ENCODE data around the gene PDE1C. TPM values are rescaled to one million over a fixed set of nuclear protein-coding genes. Genes with fewer than 3 reads are reported as not detected.

The PDE1C gene
- total and polyA plus RNA-seq, 12 donors, result 0.33 to 9.9 (median 2.9) TPM

DNA sequence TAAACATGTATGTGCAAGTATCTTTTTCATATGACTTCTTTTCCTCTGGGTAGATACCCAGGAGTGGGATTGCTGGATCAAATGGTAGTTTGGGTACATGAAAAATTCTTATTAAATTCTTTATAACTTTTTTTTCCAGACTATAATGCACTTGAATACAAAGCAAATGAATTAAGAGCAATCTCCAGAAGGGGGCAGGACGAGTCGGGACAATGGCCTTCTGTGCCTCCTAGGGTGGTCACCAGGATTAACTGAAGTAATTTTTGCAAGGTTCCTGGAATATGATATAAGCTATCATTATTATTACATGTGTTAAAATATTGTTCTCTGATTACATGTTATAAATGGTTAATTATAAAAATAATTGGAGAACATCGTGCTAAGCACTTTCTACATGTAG lies 256.0 kb downstream of the PDE1C start:
- H3K9me3 ChIP-seq (replicated peaks in 1 of 3), result no peaks in the 10 kb centered on the region
- no peaks in the 10 kb centered on the region for H3K36me3 ChIP-seq (replicated peaks in 1 of 2)
- 64 to 68% (median 67%) methylated on average over 3 of the region's 3 CpGs for WGBS, 4 donors
- H3K27ac ChIP-seq, result no peak overlapping the region
- H3K4me3 ChIP-seq, result no peak overlapping the region
- DNase-seq, result peak in 1 of 7 donors; percentile 2
- intact Hi-C loops (cut with DNase I), result no loop called here
- no peaks in the 10 kb centered on the region for H3K4me1 ChIP-seq (replicated peaks in 1 of 2)
- TF ChIP-seq POLR2A (IDR thresholded peaks at IDR 0.05), result no peak
- TF ChIP-seq CTCF (IDR thresholded peaks at IDR 0.05), result no peak
- no peaks in the 10 kb centered on the region for H3K27me3 ChIP-seq

GRCh38 chr7:31811650-31812461 lies 258.4 kb downstream of the PDE1C start:
- 23 to 31% (median 26%) methylated on average over 3 of the region's 3 CpGs for WGBS, 4 donors
- H3K27me3 ChIP-seq, result no peaks in the 10 kb centered on the region
- H3K9me3 ChIP-seq (replicated peaks in 1 of 3), result no peaks in the 10 kb centered on the region
- H3K4me3 ChIP-seq, result no peak overlapping the region
- H3K4me1 ChIP-seq (replicated peaks in 1 of 2), result no peaks in the 10 kb centered on the region
- H3K27ac ChIP-seq, result peak overlapping the region in 4 of 5 donors; percentile 36 to 49 (median 48)
- intact Hi-C loops (cut with DNase I), result no loop called here
- peak in 6 of 7 donors; percentile 14 to 54 (median 26) for DNase-seq
- no peaks in the 10 kb centered on the region for H3K36me3 ChIP-seq (replicated peaks in 1 of 2)
- TF ChIP-seq POLR2A (IDR thresholded peaks at IDR 0.05), result no peak
- TF ChIP-seq CTCF (IDR thresholded peaks at IDR 0.05), result no peak

DNA sequence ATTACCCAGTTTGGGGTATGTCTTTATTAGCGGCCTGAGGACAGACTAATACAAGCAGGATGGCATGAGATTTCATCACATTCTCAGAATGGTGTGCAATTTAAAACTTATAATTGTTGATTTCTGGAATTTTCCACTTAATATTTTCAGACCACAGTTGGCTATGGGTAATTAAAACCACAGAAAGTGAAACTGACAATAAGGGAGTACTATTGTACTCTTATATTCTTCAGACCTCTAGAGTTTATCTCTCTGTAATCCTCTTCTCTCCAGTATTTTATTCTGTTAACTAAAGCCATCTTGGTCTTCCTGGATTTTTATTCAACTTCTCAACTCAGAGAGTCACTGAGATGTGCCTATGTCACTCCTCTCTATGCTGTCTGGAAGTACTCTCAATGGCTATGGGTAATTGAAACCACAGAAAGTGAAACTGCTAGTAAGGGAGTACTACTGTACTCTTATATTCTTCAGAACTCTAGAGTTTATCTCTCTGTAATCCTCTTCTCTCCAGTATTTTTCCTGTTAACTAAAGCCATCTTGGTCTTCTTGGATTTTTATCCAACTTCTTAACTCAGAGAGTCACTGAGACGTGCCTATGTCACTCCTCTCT lies 264.9 kb downstream of the PDE1C start:
- WGBS, 4 donors, result 70 to 86% (median 74%) methylated on average over 2 of the region's 2 CpGs
- H3K27ac ChIP-seq, result no peak overlapping the region
- H3K4me1 ChIP-seq (replicated peaks in 1 of 2), result no peaks in the 10 kb centered on the region
- no peaks in the 10 kb centered on the region for H3K9me3 ChIP-seq (replicated peaks in 1 of 3)
- H3K36me3 ChIP-seq (replicated peaks in 1 of 2), result no peaks in the 10 kb centered on the region
- intact Hi-C loops (cut with DNase I), result no loop called here
- no peak for TF ChIP-seq CTCF (IDR thresholded peaks at IDR 0.05)
- no peak for TF ChIP-seq POLR2A (IDR thresholded peaks at IDR 0.05)
- no peak for DNase-seq
- H3K27me3 ChIP-seq, result no peaks in the 10 kb centered on the region
- no peak overlapping the region for H3K4me3 ChIP-seq

DNA sequence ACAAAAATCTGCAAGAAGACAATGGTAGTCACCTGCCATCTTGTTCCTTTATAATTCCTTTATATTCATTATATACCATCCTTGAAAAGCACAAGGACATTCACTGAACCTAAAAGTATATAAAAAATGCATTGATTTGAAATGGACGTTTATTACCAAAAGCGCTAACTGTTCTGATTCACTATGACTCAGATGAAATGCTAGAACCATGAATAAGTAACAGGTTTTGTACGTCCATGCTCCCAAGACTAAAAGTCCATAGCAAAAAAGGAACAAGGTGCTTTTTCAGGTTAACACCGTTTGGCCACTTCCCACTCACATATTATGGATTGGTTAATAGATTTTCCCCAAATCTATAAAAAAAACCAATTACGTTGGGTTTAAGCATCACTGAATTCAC lies 273.8 kb downstream of the PDE1C start:
- no peaks in the 10 kb centered on the region for H3K9me3 ChIP-seq (replicated peaks in 1 of 3)
- no peak overlapping the region for H3K4me3 ChIP-seq
- H3K27ac ChIP-seq, result no peak overlapping the region
- no peaks in the 10 kb centered on the region for H3K4me1 ChIP-seq (replicated peaks in 1 of 2)
- no peaks in the 10 kb centered on the region for H3K36me3 ChIP-seq (replicated peaks in 1 of 2)
- TF ChIP-seq CTCF (IDR thresholded peaks at IDR 0.05), result no peak
- TF ChIP-seq POLR2A (IDR thresholded peaks at IDR 0.05), result no peak
- 64 to 70% (median 67%) methylated on average over 5 of the region's 5 CpGs for WGBS, 4 donors
- no peaks in the 10 kb centered on the region for H3K27me3 ChIP-seq
- intact Hi-C loops (cut with DNase I), result no loop called here
- DNase-seq, result no peak
